ENCODE data around the gene AP5Z1.

AP5Z1 gene

DNA sequence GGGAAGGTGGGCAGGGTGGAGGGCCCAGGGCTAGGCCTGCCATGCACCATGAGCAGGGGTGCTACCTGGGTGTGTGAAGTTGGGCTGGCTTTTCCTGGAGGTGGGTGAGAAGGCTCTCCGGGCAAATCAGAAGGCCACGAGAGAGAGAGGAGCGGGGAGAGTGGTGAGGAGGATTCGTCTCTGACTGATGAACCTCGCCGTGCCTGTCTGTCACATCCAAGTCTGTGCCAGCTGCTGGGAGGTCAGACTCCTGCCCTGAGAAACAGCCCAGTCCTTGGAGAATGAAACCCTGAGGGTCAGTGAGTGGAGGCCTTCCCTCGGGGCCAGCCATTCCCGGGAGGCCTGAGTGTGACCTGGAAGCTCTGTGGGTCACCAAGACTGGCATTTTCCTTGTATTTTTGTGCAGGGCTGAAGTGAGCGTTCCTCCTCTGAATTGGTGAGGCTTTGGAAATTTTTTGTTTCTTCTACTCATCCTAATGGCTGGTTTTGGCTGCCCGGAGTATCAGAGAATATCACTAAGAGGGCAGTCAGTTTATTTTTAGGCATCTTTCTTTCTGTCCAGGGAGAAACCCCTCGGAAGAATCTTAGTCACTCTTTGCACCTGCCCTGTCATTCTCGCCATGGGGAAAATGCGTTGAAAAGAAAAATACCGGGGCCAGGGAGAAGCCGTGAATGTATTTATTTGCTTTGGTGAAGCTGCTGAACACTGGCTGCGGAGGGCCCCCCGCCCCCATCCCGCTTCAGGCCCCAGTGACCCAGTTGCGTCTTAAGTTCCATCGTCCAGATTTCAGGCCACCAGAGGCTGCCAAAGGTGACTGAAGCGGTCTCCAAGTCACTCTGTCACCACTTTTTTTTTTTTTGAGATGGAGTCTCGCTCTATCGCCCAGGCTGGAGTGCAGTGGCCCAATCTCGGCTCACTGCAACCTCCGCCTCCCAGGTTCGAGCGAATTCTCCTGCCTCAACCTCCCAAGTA is 6.5 kb upstream of the AP5Z1 start:
- Histone ChIP-seq H3K4me1 (ENCODE audit: low read length) (peaks cover under 1% of the 10 kb centered on the region; the same call in 1 of the 2 replicates), H3K79me2 (ENCODE audit: low read length) (no peaks in the 10 kb centered on the region), H3K36me3 (replicated peaks; ENCODE audit: low read depth, low read length) (no peaks in the 10 kb centered on the region), H3K9ac (ENCODE audit: low read length) (no peak overlapping the region), H3K4me2 (ENCODE audit: low read length) (no peak overlapping the region), H4K20me1 (ENCODE audit: insufficient read depth, low read length) (no peaks in the 10 kb centered on the region), H3K4me3 (ENCODE audit: low read length) (no peak overlapping the region), H2AFZ (ENCODE audit: low read depth, low read length) (no peak overlapping the region), H3K9me3 (ENCODE audit: insufficient read depth, low read length) (no peaks in the 10 kb centered on the region), H3K27me3 (ENCODE audit: low read depth, low read length) (no peaks in the 10 kb centered on the region), H3K27ac (ENCODE audit: low read length) (no peak overlapping the region)
- no peak for TF ChIP-seq EZH2phosphoT487 (IDR thresholded peaks at IDR 0.05; ENCODE audit: low read depth)
- TF ChIP-seq, protein P1, sequence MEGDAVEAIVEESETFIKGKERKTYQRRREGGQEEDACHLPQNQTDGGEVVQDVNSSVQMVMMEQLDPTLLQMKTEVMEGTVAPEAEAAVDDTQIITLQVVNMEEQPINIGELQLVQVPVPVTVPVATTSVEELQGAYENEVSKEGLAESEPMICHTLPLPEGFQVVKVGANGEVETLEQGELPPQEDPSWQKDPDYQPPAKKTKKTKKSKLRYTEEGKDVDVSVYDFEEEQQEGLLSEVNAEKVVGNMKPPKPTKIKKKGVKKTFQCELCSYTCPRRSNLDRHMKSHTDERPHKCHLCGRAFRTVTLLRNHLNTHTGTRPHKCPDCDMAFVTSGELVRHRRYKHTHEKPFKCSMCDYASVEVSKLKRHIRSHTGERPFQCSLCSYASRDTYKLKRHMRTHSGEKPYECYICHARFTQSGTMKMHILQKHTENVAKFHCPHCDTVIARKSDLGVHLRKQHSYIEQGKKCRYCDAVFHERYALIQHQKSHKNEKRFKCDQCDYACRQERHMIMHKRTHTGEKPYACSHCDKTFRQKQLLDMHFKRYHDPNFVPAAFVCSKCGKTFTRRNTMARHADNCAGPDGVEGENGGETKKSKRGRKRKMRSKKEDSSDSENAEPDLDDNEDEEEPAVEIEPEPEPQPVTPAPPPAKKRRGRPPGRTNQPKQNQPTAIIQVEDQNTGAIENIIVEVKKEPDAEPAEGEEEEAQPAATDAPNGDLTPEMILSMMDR (IDR thresholded peaks at IDR 0.05; ENCODE audit: low read depth, low read length), result no peak

DNA sequence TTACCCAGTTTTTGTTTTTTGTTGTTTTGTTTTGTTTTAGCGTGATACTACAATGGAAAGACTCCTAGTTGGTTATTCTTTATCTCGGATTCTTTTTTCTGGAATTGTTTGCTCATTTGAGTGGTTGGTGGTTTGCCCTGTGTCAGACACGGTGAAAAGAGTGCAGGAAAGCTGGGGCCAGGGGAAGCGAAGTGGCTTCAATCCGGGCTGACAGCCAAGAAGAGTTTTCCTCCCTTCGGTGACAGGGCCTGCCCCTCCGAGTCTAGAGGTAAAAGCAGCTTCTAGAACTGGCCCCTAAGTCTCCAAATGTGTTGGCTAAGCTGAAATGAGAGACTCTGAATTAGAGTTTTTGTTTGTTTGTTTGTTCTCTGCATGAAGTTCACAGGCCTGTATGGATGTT is 5.7 kb upstream of the AP5Z1 start:
- Histone ChIP-seq H3K27ac (ENCODE audit: low read length) (no peak overlapping the region), H3K36me3 (replicated peaks; ENCODE audit: low read depth, low read length) (no peaks in the 10 kb centered on the region), H3K9me3 (ENCODE audit: insufficient read depth, low read length) (no peaks in the 10 kb centered on the region), H3K27me3 (ENCODE audit: low read depth, low read length) (no peaks in the 10 kb centered on the region), H4K20me1 (ENCODE audit: insufficient read depth, low read length) (no peaks in the 10 kb centered on the region), H3K79me2 (ENCODE audit: low read length) (no peaks in the 10 kb centered on the region), H3K4me3 (ENCODE audit: low read length) (no peak overlapping the region), H3K9ac (ENCODE audit: low read length) (no peak overlapping the region), H2AFZ (ENCODE audit: low read depth, low read length) (no peak overlapping the region), H3K4me1 (ENCODE audit: low read length) (peaks cover 7% of the 10 kb centered on the region; the same call in 1 of the 2 replicates), H3K4me2 (ENCODE audit: low read length) (no peak overlapping the region)
- TF ChIP-seq, protein P1 (IDR thresholded peaks at IDR 0.05; ENCODE audit: low read depth, low read length), result no peak
- no peak for TF ChIP-seq EZH2phosphoT487 (IDR thresholded peaks at IDR 0.05; ENCODE audit: low read depth)

DNA sequence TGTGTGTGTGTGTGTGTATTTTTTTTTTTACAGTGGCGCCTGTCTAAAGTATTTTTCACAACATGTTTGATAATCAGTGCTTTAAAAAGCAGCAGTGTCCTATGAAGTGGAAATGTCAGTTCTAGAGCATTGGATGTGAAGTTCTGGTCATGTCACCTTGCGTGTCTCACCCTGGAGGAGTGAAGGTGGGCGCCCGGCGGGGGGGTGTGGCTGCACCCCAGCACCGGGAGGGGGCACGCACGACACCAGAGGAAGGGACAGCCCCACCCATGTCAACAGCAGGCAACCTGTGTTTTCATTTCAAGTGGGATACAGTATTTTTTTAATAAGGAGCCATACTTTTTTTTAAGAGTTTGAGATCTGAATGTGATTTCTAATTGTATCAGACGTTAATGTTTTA is 4.5 kb upstream of the AP5Z1 start:
- Histone ChIP-seq H3K27me3 (ENCODE audit: low read depth, low read length) (no peaks in the 10 kb centered on the region), H3K4me1 (ENCODE audit: low read length) (peaks cover 7% of the 10 kb centered on the region; the same call in 1 of the 2 replicates), H4K20me1 (ENCODE audit: insufficient read depth, low read length) (no peaks in the 10 kb centered on the region), H3K79me2 (ENCODE audit: low read length) (peaks cover 4% of the 10 kb centered on the region), H3K4me2 (ENCODE audit: low read length) (no peak overlapping the region), H3K9me3 (ENCODE audit: insufficient read depth, low read length) (no peaks in the 10 kb centered on the region), H2AFZ (ENCODE audit: low read depth, low read length) (no peak overlapping the region), H3K36me3 (replicated peaks; ENCODE audit: low read depth, low read length) (no peaks in the 10 kb centered on the region), H3K4me3 (ENCODE audit: low read length) (no peak overlapping the region), H3K9ac (ENCODE audit: low read length) (no peak overlapping the region), H3K27ac (ENCODE audit: low read length) (no peak overlapping the region)
- TF ChIP-seq, protein P1 (IDR thresholded peaks at IDR 0.05; ENCODE audit: low read depth, low read length), result no peak

DNA sequence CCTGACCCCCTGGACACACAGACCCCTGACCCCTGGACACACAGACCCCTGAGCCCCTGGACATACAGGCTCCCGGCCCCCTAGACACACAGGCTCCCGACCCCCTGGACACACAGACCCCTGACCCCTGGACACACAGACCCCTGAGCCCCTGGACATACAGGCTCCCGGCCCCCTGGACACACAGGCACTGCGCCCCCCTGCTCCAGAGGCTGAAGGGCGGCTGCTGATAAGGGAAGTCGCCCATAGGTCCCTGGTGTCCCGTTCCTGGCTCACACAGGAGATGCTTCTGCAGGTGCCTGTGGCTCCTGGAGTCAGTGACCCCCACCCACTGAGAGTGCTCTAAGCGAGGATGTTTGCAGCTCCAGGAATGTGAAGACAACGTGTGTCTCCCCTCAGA is 3.7 kb upstream of the AP5Z1 start:
- TF ChIP-seq, protein P1 (IDR thresholded peaks at IDR 0.05; ENCODE audit: low read depth, low read length), result no peak
- no peak for TF ChIP-seq EZH2phosphoT487 (IDR thresholded peaks at IDR 0.05; ENCODE audit: low read depth)
- H3K4me2 ChIP-seq (ENCODE audit: low read length), result no peak overlapping the region
- H3K36me3 ChIP-seq (replicated peaks; ENCODE audit: low read depth, low read length), result no peaks in the 10 kb centered on the region
- no peak overlapping the region for H3K4me3 ChIP-seq (ENCODE audit: low read length)
- no peak overlapping the region for H2AFZ ChIP-seq (ENCODE audit: low read depth, low read length)
- H3K9me3 ChIP-seq (ENCODE audit: insufficient read depth, low read length), result no peaks in the 10 kb centered on the region
- H3K27me3 ChIP-seq (ENCODE audit: low read depth, low read length), result no peaks in the 10 kb centered on the region
- H4K20me1 ChIP-seq (ENCODE audit: insufficient read depth, low read length), result no peaks in the 10 kb centered on the region
- H3K27ac ChIP-seq (ENCODE audit: low read length), result no peak overlapping the region
- peaks cover 11% of the 10 kb centered on the region for H3K79me2 ChIP-seq (ENCODE audit: low read length)
- peaks cover 7% of the 10 kb centered on the region; the same call in 1 of the 2 replicates for H3K4me1 ChIP-seq (ENCODE audit: low read length)
- H3K9ac ChIP-seq (ENCODE audit: low read length), result no peak overlapping the region
